ENCODE data around the gene PAX5.

PAX5 gene

GRCh38 chr9:36823934-36824333 lies 210.1 kb downstream of the PAX5 start:
- no peak for DNase-seq

GRCh38 chr9:36823466-36823865 lies 210.6 kb downstream of the PAX5 start:
- DNase-seq = no peak

GRCh38 chr9:36822201-36822600 lies 211.9 kb downstream of the PAX5 start:
- DNase-seq = no peak

DNA sequence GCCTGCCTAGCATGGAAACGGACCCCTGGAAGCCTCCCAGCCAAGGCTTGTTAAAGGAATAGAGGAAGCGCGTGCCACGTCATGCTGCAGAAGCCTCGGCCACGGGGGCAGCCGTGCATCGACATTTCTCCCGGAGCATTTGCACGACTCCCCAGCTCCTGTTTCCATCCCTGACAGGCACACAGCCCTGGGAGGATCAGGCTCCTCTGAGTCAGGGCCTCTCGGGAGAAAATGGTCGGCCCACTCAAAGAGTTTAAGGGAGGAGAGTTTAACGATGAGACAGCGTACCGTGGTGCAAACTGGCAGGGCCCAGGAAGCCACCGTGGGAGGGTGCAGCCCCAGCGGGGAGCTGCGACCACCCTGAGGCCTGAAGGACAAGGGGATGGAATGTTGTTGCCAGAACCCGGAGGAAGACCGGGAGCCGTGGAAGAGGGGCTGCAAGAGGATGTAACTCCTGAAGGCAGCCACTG lies 213.6 kb downstream of the PAX5 start:
- no peak for DNase-seq

- DNase-seq = no peak
These were observed 214.8 kb downstream of the PAX5 start for GRCh38 chr9:36818965-36819870.

- DNase-seq = no peak
These were observed 215.7 kb downstream of the PAX5 start for GRCh38 chr9:36818242-36818938.

DNA sequence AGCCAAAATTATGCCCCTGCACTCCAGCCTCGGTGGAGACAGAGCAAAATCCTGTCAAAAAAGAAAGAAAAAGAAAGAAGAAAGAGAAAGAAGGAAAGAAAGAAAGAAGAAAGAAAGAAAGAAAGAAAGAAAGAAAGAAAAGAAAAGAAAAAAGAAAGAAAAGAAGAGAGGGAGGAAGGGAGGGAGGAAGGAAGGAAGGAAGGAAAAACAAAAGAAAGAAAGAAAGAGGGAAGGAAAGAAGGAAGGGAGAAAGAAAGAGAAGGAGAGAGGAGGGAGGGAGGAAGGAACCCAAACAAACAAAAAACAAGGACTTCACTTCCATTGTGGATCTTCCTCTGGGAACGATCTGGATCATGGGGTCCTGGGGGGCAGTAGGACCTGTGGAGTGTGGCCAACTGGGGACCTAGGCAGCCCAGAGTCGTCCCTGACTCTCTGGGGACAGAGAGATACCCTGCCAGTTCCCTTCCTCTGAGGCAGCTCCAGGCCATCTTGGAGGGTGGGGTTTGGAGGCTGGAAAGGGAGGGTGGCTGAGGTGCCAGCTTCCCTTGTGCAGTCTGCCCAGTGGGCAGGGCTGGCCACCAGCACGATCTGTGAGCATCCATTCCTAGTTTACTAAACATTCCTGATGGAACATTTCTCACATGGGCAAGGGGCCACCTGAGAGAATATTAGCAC lies 216.8 kb downstream of the PAX5 start:
- no peak for DNase-seq

DNA sequence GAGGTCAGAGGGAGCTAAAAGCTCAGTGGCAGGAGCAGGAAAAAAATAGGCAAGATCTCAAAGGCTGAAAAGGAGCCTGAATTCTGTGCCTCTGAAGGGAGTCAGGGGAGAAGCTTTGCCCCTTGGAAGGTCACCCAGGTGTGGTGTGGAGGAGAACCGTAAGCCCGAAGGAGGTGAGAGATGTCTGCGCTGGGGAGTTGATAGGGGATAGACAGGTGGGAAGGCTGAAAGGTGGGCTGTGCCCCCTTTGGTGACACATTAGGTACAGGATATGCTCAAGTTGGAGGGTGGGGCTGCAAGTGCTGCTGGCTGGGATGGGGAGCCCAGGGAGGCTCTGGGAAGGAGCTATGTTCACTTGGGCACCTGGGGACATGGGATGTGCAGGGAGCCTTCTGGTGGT lies 217.7 kb downstream of the PAX5 start:
- DNase-seq = no peak

- no peak for DNase-seq
These were observed 218.3 kb downstream of the PAX5 start for GRCh38 chr9:36815566-36816348.

DNA sequence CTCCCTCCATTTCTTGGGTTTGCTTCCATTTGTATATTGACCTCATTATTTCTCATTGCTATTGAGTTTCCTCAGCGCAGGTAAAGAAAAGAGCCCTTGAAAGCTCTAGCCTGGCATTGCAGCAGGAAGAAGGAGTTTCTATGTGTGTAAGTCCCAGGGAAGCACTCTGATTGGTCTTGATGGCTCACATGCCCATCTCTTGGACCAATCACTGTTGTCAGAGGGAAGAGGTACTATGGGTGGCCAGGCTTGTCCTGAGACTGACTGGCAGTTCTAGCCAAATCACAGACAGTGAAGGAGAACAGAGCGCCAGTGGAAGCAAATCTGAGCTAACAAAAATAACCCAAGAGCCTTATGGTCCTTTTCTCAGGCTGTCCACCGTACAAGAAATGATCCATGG lies 219.0 kb downstream of the PAX5 start:
- DNase-seq = no peak

DNA sequence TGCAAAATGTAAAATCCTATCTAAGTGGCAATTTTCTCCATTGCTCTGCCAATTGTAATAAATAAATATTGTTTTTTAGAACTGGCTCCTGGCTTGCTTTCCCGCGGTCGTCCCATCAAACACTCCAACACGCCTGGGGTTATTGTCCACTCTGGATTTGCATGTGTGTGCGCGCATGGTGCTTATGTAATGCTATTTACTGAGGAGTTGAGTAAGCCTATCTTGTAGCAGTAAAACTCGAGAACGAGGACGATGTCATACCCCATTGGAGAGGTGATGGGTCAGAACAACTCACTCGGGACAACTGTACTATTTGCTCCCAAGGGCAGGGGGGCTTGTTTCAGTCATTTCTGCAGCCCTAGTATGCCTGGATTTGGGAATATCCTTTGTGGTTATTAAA lies 220.9 kb downstream of the PAX5 start:
- DNase-seq = no peak

- no peak for DNase-seq
These were observed 221.5 kb downstream of the PAX5 start for GRCh38 chr9:36812556-36812955.

- DNase-seq = no peak
These were observed 225.8 kb downstream of the PAX5 start for GRCh38 chr9:36808251-36808650.

DNA sequence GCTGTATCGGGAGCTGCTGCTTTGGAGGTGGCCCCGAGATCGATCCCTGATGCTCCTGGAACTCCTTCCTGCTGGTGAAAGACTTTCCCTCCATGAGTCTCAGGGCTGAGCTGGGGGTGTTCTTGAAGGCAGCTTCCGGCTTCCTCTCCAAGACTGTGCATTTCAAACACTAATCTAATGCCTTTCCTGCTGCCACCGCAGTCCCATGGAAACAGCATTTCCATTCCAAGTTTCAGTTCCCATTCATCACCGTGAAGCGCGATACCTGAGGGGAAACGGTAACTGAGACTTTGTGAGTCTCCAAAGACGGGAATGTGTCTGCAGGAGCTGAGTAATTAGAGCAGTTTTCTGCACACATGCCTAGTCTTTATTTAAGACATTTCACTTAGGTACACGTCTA lies 230.1 kb downstream of the PAX5 start:
- no peak for DNase-seq

- no peak for DNase-seq
These were observed 231.7 kb downstream of the PAX5 start for GRCh38 chr9:36802201-36802920.

- no peak for DNase-seq
These were observed 233.6 kb downstream of the PAX5 start for GRCh38 chr9:36800455-36800854.

- DNase-seq = no peak
These were observed 235.6 kb downstream of the PAX5 start for GRCh38 chr9:36798350-36799065.

- no peak for DNase-seq
These were observed 236.4 kb downstream of the PAX5 start for GRCh38 chr9:36797471-36798220.

DNA sequence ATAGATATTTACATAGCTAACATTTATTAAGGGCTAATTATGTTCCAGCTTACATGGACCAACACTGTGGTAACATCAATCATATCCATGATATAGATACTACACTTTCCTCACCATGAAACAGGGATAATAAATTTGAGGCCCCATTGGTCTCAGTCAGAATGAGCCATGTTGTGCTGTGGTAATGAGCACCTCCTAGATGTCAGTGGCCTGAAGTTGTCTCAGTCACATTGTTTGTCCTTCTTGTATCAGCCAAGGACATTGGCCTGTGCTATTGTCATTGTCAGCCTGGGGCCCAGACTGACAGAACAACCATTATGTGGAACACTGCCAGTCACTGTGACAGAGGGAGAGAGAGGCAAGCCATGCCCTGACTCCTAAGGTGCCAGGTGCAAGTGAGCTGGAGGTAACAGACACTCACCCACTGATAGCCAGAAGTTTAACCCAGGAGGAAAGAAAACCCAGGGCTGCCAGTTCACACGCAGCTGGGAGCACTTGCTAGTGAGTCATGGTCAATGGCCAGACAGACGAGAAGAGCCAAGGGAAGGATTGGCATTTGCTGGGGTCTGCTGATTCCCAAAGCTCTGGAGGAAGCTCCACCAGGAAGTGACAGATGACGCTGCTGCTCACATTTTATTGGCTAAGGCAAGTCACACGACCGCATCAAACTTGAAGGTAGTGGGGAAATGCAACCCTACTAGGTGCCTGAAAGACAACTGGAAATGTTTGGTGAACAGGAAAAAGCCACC lies 237.2 kb downstream of the PAX5 start:
- no peak for DNase-seq

GRCh38 chr9:36794461-36794860 lies 239.6 kb downstream of the PAX5 start:
- DNase-seq = no peak
